Gastrocnemius medialis (tissue), 4 donors: ENCODE measurements around the gene FXN. TPM values are rescaled to one million over a fixed set of nuclear protein-coding genes. Genes with fewer than 3 reads are reported as not detected.
"Not testable (repeated sequence)": the region's sequence is repeated elsewhere in the genome, so short reads cannot be mapped to it uniquely, and the experiment has no call there.

Experiments
- ATAC-seq, 2 donors: fragments of 150-250 bp; one replicate each; pipeline ENCODE4 v1.9.1; 2016
- DNase-seq, 2 donors: peaks; one replicate each; pipeline ENCODE4 v3.0.0-alpha.2; 2019
- H3K27ac ChIP-seq, 4 donors: fragments of 200-600 bp; sonication (generic); 1 replicate in 1 of 4; 2 replicates in 3 of 4; pipeline ENCODE4 v1.5.1; 2016 to 2018; ENCODE audit warnings: mild to moderate bottlenecking in 2 of 4, moderate library complexity in 1 of 4
- H3K27me3 ChIP-seq, 3 donors: fragments of 200-600 bp; sonication (generic) in 2 of 3; 1 replicate in 1 of 3; 2 replicates in 2 of 3; pipeline versions ENCODE4 v1.5.1 to v1.6.0; 2016 to 2019; ENCODE audit warnings: mild to moderate bottlenecking in 1 of 3, moderate library complexity in 1 of 3
- H3K36me3 ChIP-seq, 2 donors: fragments of 200-600 bp; sonication (generic) in 1 of 2; one replicate each; pipeline ENCODE4 v1.5.1; 2017 to 2018
- H3K4me1 ChIP-seq, 2 donors: fragments of 200-600 bp; sonication (generic) in 1 of 2; one replicate each; pipeline ENCODE4 v1.5.1; 2016 to 2017; ENCODE audit warnings: mild to moderate bottlenecking in 2 of 2
- H3K4me3 ChIP-seq, 4 donors: fragments of 200-600 bp; sonication (generic) in 3 of 4; 1 replicate in 1 of 4; 2 replicates in 3 of 4; pipeline ENCODE4 v1.5.1; 2016 to 2019; ENCODE audit warnings: mild to moderate bottlenecking in 2 of 4
- H3K9me3 ChIP-seq, 3 donors: fragments of 200-600 bp; sonication (generic) in 2 of 3; 1 replicate in 1 of 3; 2 replicates in 2 of 3; pipeline ENCODE4 v1.5.1; 2016 to 2019
- CTCF ChIP-seq, 5 experiments: fragments of 450-650 bp in 3 of 5; fragments of 200-600 bp in 2 of 5; sonication (generic) in 2 of 5; IDR thresholded peaks in 4 of 5; conservative IDR thresholded peaks in 1 of 5; 1 replicate in 4 of 5; 2 replicates in 1 of 5; pipeline ENCODE4 v1.5.1; 2016 to 2019; ENCODE audit warnings: antibody characterized with exemption in 5 of 5, mild to moderate bottlenecking in 3 of 5, moderate library complexity in 3 of 5
- POLR2A ChIP-seq, 2 donors: fragments of 450-650 bp; IDR thresholded peaks; one replicate each; pipeline ENCODE4 v1.6.1; 2017; ENCODE audit warnings: antibody characterized with exemption in 2 of 2, mild to moderate bottlenecking in 2 of 2, moderate library complexity in 2 of 2
- in situ Hi-C, 4 donors: fragments of 200-750 bp; cut with MboI; loops; one replicate each; pipeline versions ENCODE4 v1.15.0 to v1.8.0; 2017; ENCODE audit warnings: low sequenced_read_pairs in 4 of 4
- intact Hi-C: fragments of 100-400 bp; cut with DNase I; formaldehyde crosslinking; loops from one replicate; pipeline ENCODE4 v1.15.1; 2023; ENCODE audit warnings: low total_unique reads
- total RNA-seq, 4 donors: library from RNA; depleted of rRNA; stranded (reverse); fragments of >200 nt; gene quantifications; one replicate each; pipeline versions ENCODE4 v1.1.0 to v1.2.3, GENCODE V29; 2016

Gene FXN
- total RNA-seq, 4 donors from 2014 or later = 5.5 to 23.4 (median 14.0) TPM

GRCh38 chr9:69049094-69049493 lies 13.5 kb downstream of the FXN start:
- Histone ChIP-seq H3K4me3 (no peak overlapping the region), H3K4me1 (peaks cover 10 to 11% of the 10 kb centered on the region in 2 donors), H3K9me3 (no peaks in the 10 kb centered on the region), H3K27ac (no peak overlapping the region), H3K36me3 (peaks cover 0 to 36% of the 10 kb centered on the region in 2 donors), H3K27me3 (no peaks in the 10 kb centered on the region)
- TF ChIP-seq CTCF (IDR thresholded peaks at IDR 0.05 in 4 of 5, conservative IDR thresholded peaks at IDR 0.05 in 1 of 5) (no peak), POLR2A (IDR thresholded peaks at IDR 0.05) (no peak)
- intact Hi-C loops (no loop called here), in situ Hi-C loops (no loop called here)
- DNase-seq (no peak), ATAC-seq (no peak)

- not testable (repeated sequence) for H3K4me3 ChIP-seq, H3K27me3 ChIP-seq, H3K9me3 ChIP-seq, DNase-seq, H3K4me1 ChIP-seq, ATAC-seq, H3K27ac ChIP-seq
- intact Hi-C loops (loop anchor here (5.0 kb wide), 1 partner anchor 71 kb away; no protein-coding TSS in a partner anchor), in situ Hi-C loops (loop anchor here in 1 of 4 donors (10.0 kb wide), 1 partner anchor 144 kb away; no protein-coding TSS in a partner anchor)
- H3K36me3 ChIP-seq = peaks cover 0 to 48% of the 10 kb centered on the region in 2 donors
Observed at GRCh38 chr9:69050936-69051335, 15.4 kb downstream of the FXN start.

- no peak for TF ChIP-seq POLR2A (IDR thresholded peaks at IDR 0.05)
- no peaks in the 10 kb centered on the region for H3K9me3 ChIP-seq
- peaks cover 0 to 20% of the 10 kb centered on the region in 2 donors for H3K36me3 ChIP-seq
- H3K27me3 ChIP-seq = no peaks in the 10 kb centered on the region
- no peaks in the 10 kb centered on the region for H3K4me1 ChIP-seq
- ATAC-seq = no peak
- DNase-seq = no peak
- no peak overlapping the region for H3K4me3 ChIP-seq
- in situ Hi-C loops = loop anchor here (5.0 to 10.0 kb wide), 3 partner anchors 137 to 142 kb away; no protein-coding TSS in a partner anchor
- intact Hi-C loops = loop anchor here (1.0 to 5.0 kb wide), 2 partner anchors 67 to 138 kb away; no protein-coding TSS in a partner anchor
- no peak overlapping the region for H3K27ac ChIP-seq
Observed at GRCh38 chr9:69054989-69055388, 19.4 kb downstream of the FXN start.

GRCh38 chr9:69056191-69056815 lies 20.8 kb downstream of the FXN start:
- intact Hi-C loops (no loop called here), in situ Hi-C loops (loop anchor here (5.0 to 10.0 kb wide), 3 partner anchors 136 to 141 kb away; no protein-coding TSS in a partner anchor)
- no peak for TF ChIP-seq POLR2A (IDR thresholded peaks at IDR 0.05)
- no peak for TF ChIP-seq CTCF (IDR thresholded peaks at IDR 0.05 in 4 of 5, conservative IDR thresholded peaks at IDR 0.05 in 1 of 5)
- H3K4me3 ChIP-seq = no peak overlapping the region
- no peaks in the 10 kb centered on the region for H3K27me3 ChIP-seq
- no peak overlapping the region for H3K27ac ChIP-seq
- ATAC-seq (no peak), DNase-seq (no peak)
- H3K4me1 ChIP-seq = no peaks in the 10 kb centered on the region
- H3K36me3 ChIP-seq = peaks cover 0 to 20% of the 10 kb centered on the region in 2 donors
- no peaks in the 10 kb centered on the region for H3K9me3 ChIP-seq

GRCh38 chr9:69058101-69058500 lies 22.5 kb downstream of the FXN start:
- no peak overlapping the region for H3K27ac ChIP-seq
- H3K9me3 ChIP-seq = no peaks in the 10 kb centered on the region
- peaks cover 0 to 20% of the 10 kb centered on the region in 2 donors for H3K36me3 ChIP-seq
- DNase-seq (no peak), ATAC-seq (no peak)
- in situ Hi-C loops = loop anchor here (5.0 to 10.0 kb wide), 3 partner anchors 134 to 139 kb away; no protein-coding TSS in a partner anchor
- no peak overlapping the region for H3K4me3 ChIP-seq
- TF ChIP-seq CTCF (IDR thresholded peaks at IDR 0.05 in 4 of 5, conservative IDR thresholded peaks at IDR 0.05 in 1 of 5) = no peak
- TF ChIP-seq POLR2A (IDR thresholded peaks at IDR 0.05) = no peak
- intact Hi-C loops = no loop called here
- H3K27me3 ChIP-seq = no peaks in the 10 kb centered on the region
- H3K4me1 ChIP-seq = no peaks in the 10 kb centered on the region
